GM23248 (cell line): ENCODE measurements around the gene SRMS. TPM values are rescaled to one million over a fixed set of nuclear protein-coding genes. Genes with fewer than 3 reads are reported as not detected.

Experiments
- DNase-seq: peaks from one replicate; pipeline ENCODE4 v3.0.0-alpha.2; 2015
- H2AFZ ChIP-seq: fragments of 200-600 bp; sonication (generic); 2 replicates; pipeline ENCODE4 v1.6.1; 2016; ENCODE audit warnings: antibody characterized with exemption
- H3F3A ChIP-seq: fragments of 200-600 bp; sonication (generic); 2 replicates; pipeline ENCODE4 v1.6.1; 2016; ENCODE audit warnings: mild to moderate bottlenecking, antibody characterized with exemption, mixed run types; ENCODE audit not compliant: insufficient read depth
- H3K27ac ChIP-seq: fragments of 200-600 bp; sonication (generic); 2 replicates; pipeline ENCODE4 v1.5.1; 2016; ENCODE audit warnings: mild to moderate bottlenecking
- H3K27me3 ChIP-seq: fragments of 200-600 bp; sonication (generic); replicated peaks from 2 replicates; pipeline ENCODE4 v1.6.1; 2016; ENCODE audit warnings: mild to moderate bottlenecking; ENCODE audit not compliant: insufficient read depth
- H3K36me3 ChIP-seq: fragments of 200-600 bp; sonication (generic); 2 replicates; pipeline ENCODE4 v1.6.1; 2016; ENCODE audit warnings: low read depth, mild to moderate bottlenecking
- H3K4me1 ChIP-seq: fragments of 200-600 bp; sonication (generic); 2 replicates; pipeline ENCODE4 v1.6.1; 2016; ENCODE audit warnings: mild to moderate bottlenecking; ENCODE audit not compliant: insufficient read depth
- H3K4me2 ChIP-seq: fragments of 200-600 bp; sonication (generic); one replicate; pipeline ENCODE4 v1.6.1; 2016; ENCODE audit warnings: mild to moderate bottlenecking; ENCODE audit not compliant: unreplicated experiment
- H3K4me3 ChIP-seq: fragments of 200-600 bp; sonication (generic); 2 replicates; pipeline ENCODE4 v1.5.1; 2016; ENCODE audit warnings: mild to moderate bottlenecking
- H3K79me2 ChIP-seq: fragments of 200-600 bp; sonication (generic); 2 replicates; pipeline ENCODE4 v1.6.1; 2016; ENCODE audit warnings: mild to moderate bottlenecking; ENCODE audit not compliant: insufficient read depth
- H3K9ac ChIP-seq: fragments of 200-600 bp; sonication (generic); 2 replicates; pipeline ENCODE4 v1.6.1; 2016; ENCODE audit warnings: mild to moderate bottlenecking
- H3K9me2 ChIP-seq: fragments of 200-600 bp; sonication (generic); 2 replicates; pipeline ENCODE4 v1.6.1; 2016; ENCODE audit warnings: mixed run types, mild to moderate bottlenecking, moderate library complexity; ENCODE audit not compliant: insufficient read depth
- H3K9me3 ChIP-seq: fragments of 200-600 bp; sonication (generic); one replicate; pipeline ENCODE4 v1.6.1; 2017; ENCODE audit warnings: low read depth
- H4K20me1 ChIP-seq: fragments of 200-600 bp; sonication (generic); 2 replicates; pipeline ENCODE4 v1.6.0; 2016; ENCODE audit not compliant: insufficient read depth
- EZH2 ChIP-seq: fragments of 200-600 bp; sonication (generic); IDR thresholded peaks from 2 replicates; pipeline ENCODE4 v1.6.1; 2018; ENCODE audit warnings: antibody characterized with exemption, mild to moderate bottlenecking; ENCODE audit not compliant: insufficient read depth, poor library complexity, severe bottlenecking
- EZH2phosphoT487 ChIP-seq: fragments of 200-600 bp; sonication (generic); IDR thresholded peaks from 2 replicates; pipeline ENCODE4 v1.6.1; 2018; ENCODE audit warnings: antibody characterized with exemption, moderate library complexity, mild to moderate bottlenecking, low read depth; ENCODE audit not compliant: insufficient read depth
- WGBS, 2 experiments: methylation state at CpG; one replicate each; pipeline ENCODE4 v1.1.6; 2015 to 2017; ENCODE audit warnings: low lambda C conversion rate in 2 of 2, low coverage in 1 of 2; ENCODE audit errors: missing lambda C conversion rate in 2 of 2; 5-methylcytosine and 5-hydroxymethylcytosine counted together
- in situ Hi-C: fragments of 300-500 bp; cut with MboI; formaldehyde crosslinking; loops from 2 replicates; pipeline ENCODE4 v1.15.0; 2020
- polyA plus RNA-seq: library from polyadenylated mRNA; unstranded; fragments of >200 nt; fragmentation: Nextera tagmentation; extraction: Ambion mirVana; gene quantifications from 2 replicates; pipeline ENCODE4 v1.2.1, GENCODE V29; 2016
- total RNA-seq: library from RNA; depleted of rRNA; stranded (reverse); fragments of >200 nt; shearing (Covaris generic); gene quantifications from 2 replicates; pipeline ENCODE4 v1.2.3, GENCODE V29; 2014

SRMS gene
- total and polyA plus RNA-seq, 2 experiments from 2014 or later, result not detected

DNA sequence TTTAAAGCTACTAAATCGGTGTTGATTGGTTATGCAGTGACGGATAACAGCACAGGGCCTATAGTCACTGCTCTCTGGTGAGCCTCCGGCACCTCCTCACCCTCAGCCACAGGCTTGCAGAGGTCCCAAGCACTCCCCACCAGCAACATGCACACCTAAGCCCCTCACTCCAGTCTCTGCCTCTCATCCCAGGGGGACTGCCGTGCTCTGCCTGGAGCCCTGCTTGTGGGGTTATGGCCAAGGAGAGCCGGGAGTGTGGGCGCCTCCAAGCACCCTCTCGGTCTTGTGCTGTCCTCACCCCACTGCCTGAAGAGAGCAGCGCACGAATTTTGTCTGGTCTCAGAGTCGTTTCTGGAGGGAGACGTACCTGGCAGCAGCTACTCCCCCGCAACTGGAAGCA lies 41.8 kb downstream of the SRMS start:
- Histone ChIP-seq H3K9ac (no peak overlapping the region), H3K9me2 (no peaks in the 10 kb centered on the region), H3K27me3 (peaks cover 9% of the 10 kb centered on the region; the same call in 1 of the 2 replicates), H3K4me2 (no peak overlapping the region), H2AFZ (no peak overlapping the region), H3K9me3 (no peaks in the 10 kb centered on the region), H3K27ac (no peak overlapping the region), H3K4me1 (no peaks in the 10 kb centered on the region), H3K4me3 (no peak overlapping the region), H3F3A (no peaks in the 10 kb centered on the region), H3K36me3 (no peaks in the 10 kb centered on the region), H3K79me2 (no peaks in the 10 kb centered on the region), H4K20me1 (no peaks in the 10 kb centered on the region)
- no peak for TF ChIP-seq EZH2phosphoT487
- no peak for TF ChIP-seq EZH2
- in situ Hi-C loops, result no loop called here
- 63 to 69% methylated on average over 12 of the region's 12 CpGs for WGBS, 2 experiments
- no peak for DNase-seq

DNA sequence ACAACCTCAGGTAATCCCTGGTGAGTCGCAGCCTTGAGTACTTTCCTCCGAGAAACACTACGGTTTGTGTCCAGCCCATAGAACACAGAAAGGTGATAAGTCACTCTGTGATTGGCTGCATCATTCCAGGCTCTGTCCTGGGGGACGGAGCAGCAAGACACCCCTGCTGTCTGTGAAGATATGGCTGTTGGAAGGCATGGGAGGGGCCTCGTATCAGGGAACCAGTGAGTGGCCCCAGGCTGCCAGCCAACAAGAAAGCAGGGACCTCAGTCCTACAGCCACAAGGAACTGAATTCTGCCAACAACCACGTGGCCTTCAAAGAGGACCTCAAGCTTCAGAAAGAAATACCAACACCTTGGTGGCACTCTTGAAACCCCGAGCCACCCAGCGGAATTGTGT lies 42.3 kb downstream of the SRMS start:
- Histone ChIP-seq H3K9me3 (no peaks in the 10 kb centered on the region), H3K4me1 (no peaks in the 10 kb centered on the region), H3K79me2 (no peaks in the 10 kb centered on the region), H3K9me2 (no peaks in the 10 kb centered on the region), H3F3A (no peaks in the 10 kb centered on the region), H3K9ac (no peak overlapping the region), H4K20me1 (no peaks in the 10 kb centered on the region), H3K4me3 (no peak overlapping the region), H3K4me2 (no peak overlapping the region), H2AFZ (no peak overlapping the region), H3K27ac (no peak overlapping the region), H3K27me3 (peaks cover 9% of the 10 kb centered on the region; the same call in 1 of the 2 replicates), H3K36me3 (no peaks in the 10 kb centered on the region)
- in situ Hi-C loops, result no loop called here
- no peak for TF ChIP-seq EZH2phosphoT487
- TF ChIP-seq EZH2, result no peak
- WGBS, 2 experiments, result 57 to 59% methylated on average over 8 of the region's 8 CpGs
- no peak for DNase-seq

DNA sequence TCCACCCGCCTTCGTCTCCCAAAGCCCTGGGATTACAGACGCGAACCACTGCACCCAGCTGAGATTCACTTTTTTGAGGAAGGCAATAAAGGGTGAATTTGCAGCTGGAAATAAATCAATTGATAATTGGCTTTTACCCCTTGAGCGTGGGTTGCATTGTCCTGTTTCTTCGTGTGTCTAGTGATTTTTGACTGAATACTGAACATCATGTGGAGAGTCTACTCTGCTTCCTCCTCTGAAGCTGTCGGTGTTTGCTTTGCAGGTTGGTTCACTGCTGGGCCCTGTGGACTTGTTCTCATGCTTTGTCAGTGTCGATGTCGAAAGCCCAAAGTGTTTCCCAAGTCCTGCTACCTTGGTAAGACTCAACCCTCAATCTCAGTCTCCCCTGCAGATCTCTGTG lies 42.9 kb downstream of the SRMS start:
- no peak overlapping the region for H3K9ac ChIP-seq
- H3K9me2 ChIP-seq, result no peaks in the 10 kb centered on the region
- H3K9me3 ChIP-seq, result no peaks in the 10 kb centered on the region
- no peak overlapping the region for H3K4me3 ChIP-seq
- H3F3A ChIP-seq, result no peaks in the 10 kb centered on the region
- no peak for TF ChIP-seq EZH2
- H3K36me3 ChIP-seq, result no peaks in the 10 kb centered on the region
- H3K27me3 ChIP-seq, result peaks cover 10% of the 10 kb centered on the region; the same call in 1 of the 2 replicates
- no peak overlapping the region for H3K4me2 ChIP-seq
- no peak overlapping the region for H3K27ac ChIP-seq
- no peaks in the 10 kb centered on the region for H3K79me2 ChIP-seq
- H3K4me1 ChIP-seq, result no peaks in the 10 kb centered on the region
- no peak for DNase-seq
- no peaks in the 10 kb centered on the region for H4K20me1 ChIP-seq
- WGBS, 2 experiments, result 77 to 80% methylated on average over 9 of the region's 9 CpGs
- H2AFZ ChIP-seq, result no peak overlapping the region
- in situ Hi-C loops, result no loop called here

DNA sequence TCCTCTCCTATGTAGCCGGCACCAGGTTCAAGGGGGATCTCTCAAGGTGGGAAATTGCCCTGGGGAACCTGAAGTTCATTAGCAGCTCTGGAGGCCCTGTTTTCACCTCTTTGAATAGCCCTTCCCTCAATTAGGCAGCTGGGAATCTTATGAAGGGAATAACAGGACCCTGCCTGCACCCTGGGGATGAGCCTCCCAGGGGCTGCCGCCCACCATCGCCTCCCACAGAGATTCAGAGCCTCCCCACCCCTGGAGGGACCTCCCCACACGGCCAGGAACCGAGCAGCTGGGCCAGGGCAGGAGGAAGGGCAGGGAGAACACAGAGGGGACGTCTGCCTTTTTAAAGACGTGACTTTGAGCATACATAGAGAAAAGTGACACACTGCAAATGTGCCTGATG lies 44.0 kb downstream of the SRMS start:
- H3K9me3 ChIP-seq, result no peaks in the 10 kb centered on the region
- H3K4me1 ChIP-seq, result no peaks in the 10 kb centered on the region
- H3K4me2 ChIP-seq, result no peak overlapping the region
- no peak overlapping the region for H2AFZ ChIP-seq
- 18 to 30% methylated on average over 7 of the region's 7 CpGs for WGBS, 2 experiments
- DNase-seq, result no peak
- H3F3A ChIP-seq, result no peaks in the 10 kb centered on the region
- H3K9ac ChIP-seq, result no peak overlapping the region
- H3K27me3 ChIP-seq, result peaks cover 14% of the 10 kb centered on the region
- no peak overlapping the region for H3K4me3 ChIP-seq
- in situ Hi-C loops, result no loop called here
- no peaks in the 10 kb centered on the region for H3K79me2 ChIP-seq
- no peaks in the 10 kb centered on the region for H4K20me1 ChIP-seq
- TF ChIP-seq EZH2phosphoT487, result no peak
- TF ChIP-seq EZH2, result no peak
- no peaks in the 10 kb centered on the region for H3K36me3 ChIP-seq
- H3K27ac ChIP-seq, result no peak overlapping the region
- H3K9me2 ChIP-seq, result no peaks in the 10 kb centered on the region

DNA sequence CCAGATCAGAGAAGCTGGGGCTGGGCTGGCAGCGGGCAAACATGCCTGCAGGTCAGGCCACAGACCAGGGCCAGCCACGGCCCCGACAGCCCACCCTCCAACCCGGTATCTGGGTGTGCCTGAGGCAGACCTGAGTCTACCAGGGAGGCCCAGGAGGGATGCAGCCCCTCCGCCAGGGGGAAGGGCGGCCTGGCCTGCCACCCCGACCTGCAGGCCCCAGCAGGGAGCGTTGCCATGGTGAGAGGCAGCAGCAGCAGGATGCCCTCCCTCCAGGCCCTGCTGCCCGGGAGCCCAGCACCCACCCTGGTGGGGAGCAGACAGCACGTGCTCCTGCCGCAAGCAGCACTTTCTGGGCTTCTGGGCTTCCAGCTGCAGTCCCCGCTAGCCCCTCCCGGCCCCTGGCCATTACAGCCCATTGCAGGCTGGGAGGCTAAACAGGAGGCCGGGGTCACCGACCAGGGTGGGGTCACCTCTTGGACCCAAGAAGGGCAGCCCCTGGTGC lies 44.8 kb downstream of the SRMS start:
- no peaks in the 10 kb centered on the region for H3F3A ChIP-seq
- no peaks in the 10 kb centered on the region for H3K9me3 ChIP-seq
- no peaks in the 10 kb centered on the region for H3K9me2 ChIP-seq
- H4K20me1 ChIP-seq, result no peaks in the 10 kb centered on the region
- H3K4me3 ChIP-seq, result no peak overlapping the region
- in situ Hi-C loops, result no loop called here
- TF ChIP-seq EZH2 (no peak), EZH2phosphoT487 (no peak)
- H3K9ac ChIP-seq, result no peak overlapping the region
- DNase-seq, result no peak
- no peaks in the 10 kb centered on the region for H3K79me2 ChIP-seq
- H2AFZ ChIP-seq, result no peak overlapping the region
- H3K27ac ChIP-seq, result no peak overlapping the region
- no peaks in the 10 kb centered on the region for H3K36me3 ChIP-seq
- WGBS, 2 experiments, result 42 to 45% methylated on average over 11 to 14 of the region's 15 CpGs
- no peaks in the 10 kb centered on the region for H3K4me1 ChIP-seq
- H3K4me2 ChIP-seq, result no peak overlapping the region
- H3K27me3 ChIP-seq, result peaks cover 20% of the 10 kb centered on the region
